Psoas muscle (tissue), 8 donors: ENCODE results near the gene ANKS4B. TPM values are rescaled to one million over a fixed set of nuclear protein-coding genes. Genes with fewer than 3 reads are reported as not detected.
"Not testable (repeated sequence)": the region's sequence is repeated elsewhere in the genome, so short reads cannot be mapped to it uniquely, and the experiment has no call there.

Source experiments
- ATAC-seq, 4 donors: fragments of 200-7000 bp; cut with Tn5 transposase; one replicate each; pipeline ENCODE4 v1.9.1; 2020; ENCODE audit warnings: moderate library complexity in 3 of 4, mild to moderate bottlenecking in 2 of 4
- DNase-seq, 2 donors: peaks; one replicate each; pipeline ENCODE4 v3.0.0-alpha.2; 2020
- H3K27ac ChIP-seq: fragments of 200-600 bp; one replicate; pipeline ENCODE4 v1.8.0; 2022
- H3K27me3 ChIP-seq, 3 donors: fragments of 200-600 bp in 1 of 3; one replicate each; pipeline versions ENCODE4 v1.6.1 to v1.8.0; 2013 to 2022; ENCODE audit warnings: low read length in 2 of 3, mild to moderate bottlenecking in 2 of 3, moderate library complexity in 1 of 3; ENCODE audit not compliant: insufficient read depth in 3 of 3
- H3K36me3 ChIP-seq, 2 donors: fragments of 200-600 bp in 1 of 2; one replicate each; pipeline versions ENCODE4 v1.6.1 to v1.8.0; 2013 to 2022; ENCODE audit warnings: low read depth in 1 of 2, mild to moderate bottlenecking in 1 of 2, moderate library complexity in 1 of 2; ENCODE audit not compliant: insufficient read depth in 1 of 2
- H3K4me1 ChIP-seq: fragments of 200-600 bp; one replicate; pipeline ENCODE4 v1.8.0; 2022
- H3K4me3 ChIP-seq: fragments of 200-600 bp; one replicate; pipeline ENCODE4 v1.8.0; 2022; ENCODE audit warnings: mild to moderate bottlenecking
- H3K9me3 ChIP-seq: fragments of 200-600 bp; one replicate; pipeline ENCODE4 v1.8.0; 2022
- WGBS, 3 donors: extraction: QIAGEN DNeasy Blood & Tissue Kit; methylation state at CpG; one replicate each; pipeline versions ENCODE4 v1.1.6 to v1.1.7; 2013; 5-methylcytosine and 5-hydroxymethylcytosine counted together
- intact Hi-C, 2 donors: fragments of 100-400 bp; cut with DNase I; formaldehyde crosslinking; loops; one replicate each; pipeline versions ENCODE4 v1.11.0 to v1.14.2; 2022
- polyA plus RNA-seq, 3 donors: library from polyadenylated mRNA; stranded (reverse); fragments of 200-250 nt; gene quantifications; one replicate each; pipeline ENCODE4 v1.2.3, GENCODE V29; 2013
- total RNA-seq, 4 donors: library from RNA; stranded (reverse); fragmentation: NEBNext Ultra II Directional in 2 of 4; extraction: Animal tissue kit (Norgen Biotek cat#: 25700) in 2 of 4; gene quantifications; one replicate each; pipeline versions ENCODE4 v1.2.1 to v1.2.4, GENCODE V29; 2021 to 2023
- TF ChIP-seq, protein P1 (sequence below): fragments of 200-600 bp; IDR thresholded peaks from one replicate; pipeline ENCODE4 v1.8.0; 2022; ENCODE audit warnings: antibody characterized with exemption
- donor health status: healthy with polysubstance abuse.
- donor health status: DM: no; HTN: no; CAD: no; lungs with moderate emphysema.
- donor health status: Bipolar disorder and iron deficiency.
- donor health status: healthy.
- donor health status: DM: yes; HTN: yes; CAD: no.
- donor health status: DM: no; HTN: no; CAD: no.
- donor health status: DM: no; HTN: no; CAD: no.
- donor health status: DM: yes; HTN: yes; CAD: no.

The ANKS4B gene
- total and polyA plus RNA-seq, 7 donors, result 0.01 TPM; not detected in 6

GRCh38 chr16:21242756-21243155, 9.3 kb downstream of the ANKS4B start:
- DNase-seq, result no peak
- no peak for ATAC-seq
- H3K27me3 ChIP-seq, result no peaks in the 10 kb centered on the region
- intact Hi-C loops, result no loop called here
- no peak overlapping the region for H3K27ac ChIP-seq
- 10 to 16% (median 12%) methylated on average over 2 of the region's 2 CpGs for WGBS, 3 donors
- H3K4me3 ChIP-seq, result no peak overlapping the region
- no peaks in the 10 kb centered on the region for H3K4me1 ChIP-seq
- H3K36me3 ChIP-seq, result no peaks in the 10 kb centered on the region
- TF ChIP-seq, protein P1, sequence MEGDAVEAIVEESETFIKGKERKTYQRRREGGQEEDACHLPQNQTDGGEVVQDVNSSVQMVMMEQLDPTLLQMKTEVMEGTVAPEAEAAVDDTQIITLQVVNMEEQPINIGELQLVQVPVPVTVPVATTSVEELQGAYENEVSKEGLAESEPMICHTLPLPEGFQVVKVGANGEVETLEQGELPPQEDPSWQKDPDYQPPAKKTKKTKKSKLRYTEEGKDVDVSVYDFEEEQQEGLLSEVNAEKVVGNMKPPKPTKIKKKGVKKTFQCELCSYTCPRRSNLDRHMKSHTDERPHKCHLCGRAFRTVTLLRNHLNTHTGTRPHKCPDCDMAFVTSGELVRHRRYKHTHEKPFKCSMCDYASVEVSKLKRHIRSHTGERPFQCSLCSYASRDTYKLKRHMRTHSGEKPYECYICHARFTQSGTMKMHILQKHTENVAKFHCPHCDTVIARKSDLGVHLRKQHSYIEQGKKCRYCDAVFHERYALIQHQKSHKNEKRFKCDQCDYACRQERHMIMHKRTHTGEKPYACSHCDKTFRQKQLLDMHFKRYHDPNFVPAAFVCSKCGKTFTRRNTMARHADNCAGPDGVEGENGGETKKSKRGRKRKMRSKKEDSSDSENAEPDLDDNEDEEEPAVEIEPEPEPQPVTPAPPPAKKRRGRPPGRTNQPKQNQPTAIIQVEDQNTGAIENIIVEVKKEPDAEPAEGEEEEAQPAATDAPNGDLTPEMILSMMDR, result no peak
- H3K9me3 ChIP-seq, result no peaks in the 10 kb centered on the region

DNA sequence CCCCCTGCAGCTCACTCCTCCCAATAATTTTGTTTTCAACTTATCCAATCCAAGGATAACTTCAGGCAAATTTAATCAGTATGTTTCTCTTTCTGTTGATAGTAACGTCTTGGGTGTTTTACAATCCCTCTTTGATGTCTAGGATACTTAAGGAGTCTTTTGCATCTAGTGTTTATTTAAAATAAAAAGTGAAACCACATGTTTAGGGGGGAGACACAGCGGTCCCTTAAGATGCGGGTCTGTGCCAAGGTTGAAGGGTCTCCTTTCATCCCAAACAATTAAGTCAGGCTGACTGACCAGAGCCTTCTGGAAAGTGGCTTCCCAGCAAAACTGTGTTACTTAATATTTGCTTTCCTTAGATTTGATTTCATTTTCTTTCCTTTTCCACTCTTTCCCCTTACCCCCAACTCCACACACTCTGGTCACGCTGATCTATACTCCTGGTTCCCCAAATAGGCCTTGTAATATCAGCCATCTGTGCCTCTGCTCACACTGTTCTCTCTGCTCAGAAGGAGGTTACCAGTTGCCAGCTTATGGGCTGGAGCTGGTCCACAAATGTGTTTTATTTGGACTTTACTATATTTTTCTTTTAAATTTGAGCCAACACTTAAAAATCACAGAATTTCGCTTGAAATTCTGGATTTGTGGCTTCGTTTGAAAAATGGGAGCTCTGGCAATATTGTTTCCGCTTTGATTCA, 11.2 kb downstream of the ANKS4B start:
- no peaks in the 10 kb centered on the region for H3K27me3 ChIP-seq
- ATAC-seq (no peak), DNase-seq (no peak)
- H3K4me1 ChIP-seq, result no peaks in the 10 kb centered on the region
- intact Hi-C loops, result no loop called here
- WGBS, 3 donors, result 63 to 72% (median 70%) methylated on average over 7 of the region's 7 CpGs
- H3K27ac ChIP-seq, result no peak overlapping the region
- H3K9me3 ChIP-seq, result no peaks in the 10 kb centered on the region
- no peaks in the 10 kb centered on the region for H3K36me3 ChIP-seq
- TF ChIP-seq, protein P1, result no peak
- H3K4me3 ChIP-seq, result no peak overlapping the region

DNA sequence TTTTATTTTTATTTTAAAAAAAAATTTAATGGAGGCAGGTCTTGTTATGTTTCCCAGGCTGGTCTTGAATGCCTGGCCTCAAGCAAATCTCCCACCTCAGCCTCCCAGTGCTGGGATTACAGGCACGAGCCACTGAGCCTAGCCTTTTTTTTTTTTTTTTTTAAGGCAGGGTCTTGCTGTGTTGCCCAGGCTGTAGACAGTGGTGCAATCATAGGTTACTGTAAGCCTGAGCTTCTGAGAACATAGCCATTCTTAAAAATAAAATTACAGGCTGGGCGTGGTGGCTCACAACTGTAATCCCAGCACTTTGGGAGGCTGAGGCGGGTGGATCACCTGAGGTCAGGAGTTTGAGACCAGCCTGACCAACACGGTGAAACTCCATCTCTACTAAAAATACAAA, 14.7 kb downstream of the ANKS4B start:
- H3K27me3 ChIP-seq, ATAC-seq, H3K4me1 ChIP-seq, H3K9me3 ChIP-seq, DNase-seq, H3K27ac ChIP-seq, H3K4me3 ChIP-seq, H3K36me3 ChIP-seq, intact Hi-C loops: not testable (repeated sequence)
- WGBS, 3 donors, result 81 to 90% (median 87%) methylated on average over 4 of the region's 4 CpGs

DNA sequence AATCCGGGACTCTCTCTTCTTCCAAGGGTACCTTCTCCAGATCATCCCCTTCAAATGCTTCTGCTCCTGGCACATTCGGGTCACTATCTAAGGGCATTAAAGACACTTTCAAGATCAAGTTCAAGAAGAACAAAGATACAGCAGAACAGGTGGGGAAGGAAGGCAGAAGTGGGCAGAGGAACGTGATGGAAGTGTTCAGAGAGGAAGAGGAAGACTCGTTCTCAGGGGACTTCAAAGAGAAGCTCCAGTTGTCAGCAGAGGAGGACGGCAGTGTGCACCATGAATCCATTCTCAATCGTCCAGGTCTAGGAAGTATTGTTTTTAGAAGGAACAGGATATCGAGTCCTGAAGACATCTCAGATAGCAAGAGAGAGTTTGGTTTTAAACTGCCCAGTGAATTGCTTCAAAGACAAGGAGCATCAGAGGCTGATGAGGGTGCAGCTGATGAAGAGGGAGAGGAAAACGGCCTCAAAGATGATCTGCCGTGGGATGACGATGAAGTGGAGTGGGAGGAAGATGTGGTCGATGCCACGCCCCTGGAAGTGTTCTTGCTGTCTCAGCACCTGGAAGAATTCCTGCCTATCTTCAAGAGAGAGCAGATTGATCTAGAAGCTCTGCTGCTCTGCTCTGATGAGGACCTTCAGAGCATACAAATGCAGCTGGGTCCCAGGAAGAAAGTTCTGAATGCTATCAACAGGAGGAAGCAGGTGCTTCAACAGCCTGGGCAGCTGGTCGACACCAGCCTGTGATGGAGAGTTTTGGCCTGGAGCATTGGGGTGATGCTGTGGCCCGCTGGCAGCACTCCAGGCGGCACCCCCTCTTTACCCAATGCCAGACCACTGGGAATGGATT, 16.8 kb downstream of the ANKS4B start:
- TF ChIP-seq, protein P1, result no peak
- intact Hi-C loops, result no loop called here
- no peaks in the 10 kb centered on the region for H3K4me1 ChIP-seq
- no peak overlapping the region for H3K27ac ChIP-seq
- H3K9me3 ChIP-seq, result no peaks in the 10 kb centered on the region
- ATAC-seq, result no peak
- H3K4me3 ChIP-seq, result no peak overlapping the region
- no peaks in the 10 kb centered on the region for H3K27me3 ChIP-seq
- no peak for DNase-seq
- 81 to 85% (median 82%) methylated on average over 15 of the region's 15 CpGs for WGBS, 3 donors
- no peaks in the 10 kb centered on the region for H3K36me3 ChIP-seq

DNA sequence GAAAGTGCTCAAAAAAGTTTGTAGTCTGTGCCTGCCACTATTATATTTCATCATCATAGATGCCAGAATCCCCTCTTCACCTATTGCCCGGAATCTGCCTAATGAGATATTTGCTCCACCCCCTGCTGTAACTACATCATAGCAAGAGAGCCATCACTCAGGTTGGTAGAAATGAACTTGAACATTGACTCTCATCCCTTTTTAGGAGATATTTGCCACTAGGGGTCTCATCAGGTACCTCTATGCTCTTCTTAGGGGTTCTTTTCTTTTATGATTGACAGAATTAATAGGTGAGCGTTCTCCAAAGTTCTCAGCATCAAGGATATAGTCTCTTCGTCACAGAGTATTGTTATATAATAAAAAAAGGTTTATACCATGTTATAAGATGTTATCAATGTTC, 20.0 kb downstream of the ANKS4B start:
- H3K9me3 ChIP-seq, result no peaks in the 10 kb centered on the region
- H3K4me1 ChIP-seq, result no peaks in the 10 kb centered on the region
- DNase-seq, result no peak
- TF ChIP-seq, protein P1, result no peak
- no peaks in the 10 kb centered on the region for H3K36me3 ChIP-seq
- no peak overlapping the region for H3K27ac ChIP-seq
- no peak overlapping the region for H3K4me3 ChIP-seq
- H3K27me3 ChIP-seq, result peaks cover 0 to 2% (median 0%) of the 10 kb centered on the region in 3 donors
- no peak for ATAC-seq
- WGBS, 3 donors, result 84 to 89% (median 85%) methylated on average over 3 of the region's 3 CpGs
- intact Hi-C loops, result no loop called here
